NCI-H1930 (cell line): Measurements from ENCODE around the gene PRR19.

Experiments
- DNase-seq, 2 experiments: peaks; one replicate each; lab custom pipeline; 2025; lab: John Stamatoyannopoulos, UW

PRR19 gene

DNA sequence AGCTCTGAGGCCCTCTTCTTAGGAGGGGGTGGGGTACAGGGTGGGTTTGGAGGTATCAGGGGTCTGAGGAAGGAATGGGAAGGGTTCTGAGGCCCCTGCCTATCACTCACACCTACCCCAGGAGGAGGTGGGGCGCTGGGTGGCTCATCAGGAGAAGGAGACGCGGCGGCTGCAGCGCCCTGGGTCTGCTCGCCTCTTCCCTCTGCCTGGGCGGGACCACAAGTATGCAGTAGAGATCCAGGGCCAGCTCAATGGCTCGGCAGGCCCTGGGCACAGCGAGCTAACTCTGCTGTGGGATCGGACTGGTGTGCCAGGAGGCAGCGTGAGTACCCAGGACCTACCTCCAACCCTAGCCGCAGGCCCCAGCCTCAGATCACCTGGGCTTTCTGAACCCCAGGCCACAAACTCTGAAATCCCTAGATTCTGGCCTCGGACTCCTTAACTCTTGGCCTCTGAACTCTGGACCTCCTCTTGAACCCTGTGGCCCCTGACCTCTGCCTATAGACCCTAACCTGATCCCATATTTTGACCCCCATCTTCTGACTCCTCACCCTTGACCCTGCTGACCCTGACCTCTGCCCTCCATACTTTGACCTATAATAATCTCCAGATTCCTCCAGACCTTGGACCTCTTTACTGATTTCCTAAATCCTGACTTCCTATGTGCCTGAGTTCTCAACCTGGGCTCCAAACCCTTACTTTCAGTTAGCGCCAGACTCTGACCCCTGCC, 47.6 kb downstream of the PRR19 start:
- DNase-seq = no peak

DNA sequence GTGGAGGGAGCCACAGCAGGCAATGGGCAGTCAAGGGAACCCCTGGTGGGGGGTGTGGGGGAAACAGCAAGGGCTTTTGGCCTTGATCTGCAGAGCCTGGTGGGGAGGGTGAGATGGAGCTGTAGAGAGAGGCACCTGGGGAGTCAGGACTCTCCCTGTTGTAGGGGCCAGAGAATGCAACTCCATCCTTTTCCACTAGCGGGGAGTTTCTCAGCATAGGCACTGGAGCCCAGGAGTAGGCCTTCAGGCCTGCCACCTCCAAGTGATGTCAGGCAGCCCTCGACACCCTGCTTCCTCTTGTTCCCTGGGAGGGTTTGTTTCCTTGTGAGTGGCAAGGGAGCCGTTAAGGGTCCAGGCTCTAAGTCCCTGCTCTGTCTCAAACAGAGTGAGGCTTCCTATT, 48.5 kb downstream of the PRR19 start:
- DNase-seq = no peak

DNA sequence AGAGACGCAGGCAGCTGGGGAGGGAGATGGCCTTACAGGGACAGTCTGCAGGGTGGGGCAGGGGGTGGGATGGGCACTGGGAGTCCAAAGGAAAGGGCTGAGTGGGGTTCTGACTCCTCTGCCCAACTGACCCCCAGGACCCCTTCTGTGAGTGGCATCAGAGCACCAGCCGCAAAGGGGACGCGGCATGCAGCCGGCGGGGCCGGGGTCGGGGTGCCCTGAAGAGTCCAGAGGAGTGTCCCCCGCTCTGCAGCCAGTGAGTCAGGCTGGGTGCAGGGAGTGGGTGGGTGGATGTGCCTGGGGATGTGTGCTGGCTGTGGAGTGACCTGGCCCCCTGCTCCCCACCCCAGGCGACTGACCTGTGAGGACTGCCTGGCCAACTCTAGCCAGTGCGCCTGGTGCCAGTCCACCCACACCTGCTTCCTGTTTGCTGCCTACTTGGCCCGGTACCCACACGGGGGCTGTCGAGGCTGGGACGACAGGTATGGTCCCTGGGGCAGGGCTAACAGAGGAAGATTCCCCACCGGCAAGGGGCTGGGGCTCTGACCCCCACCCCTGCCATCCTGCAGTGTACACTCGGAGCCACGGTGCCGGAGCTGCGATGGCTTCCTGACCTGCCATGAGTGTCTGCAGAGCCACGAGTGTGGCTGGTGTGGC, 49.3 kb downstream of the PRR19 start:
- no peak for DNase-seq

DNA sequence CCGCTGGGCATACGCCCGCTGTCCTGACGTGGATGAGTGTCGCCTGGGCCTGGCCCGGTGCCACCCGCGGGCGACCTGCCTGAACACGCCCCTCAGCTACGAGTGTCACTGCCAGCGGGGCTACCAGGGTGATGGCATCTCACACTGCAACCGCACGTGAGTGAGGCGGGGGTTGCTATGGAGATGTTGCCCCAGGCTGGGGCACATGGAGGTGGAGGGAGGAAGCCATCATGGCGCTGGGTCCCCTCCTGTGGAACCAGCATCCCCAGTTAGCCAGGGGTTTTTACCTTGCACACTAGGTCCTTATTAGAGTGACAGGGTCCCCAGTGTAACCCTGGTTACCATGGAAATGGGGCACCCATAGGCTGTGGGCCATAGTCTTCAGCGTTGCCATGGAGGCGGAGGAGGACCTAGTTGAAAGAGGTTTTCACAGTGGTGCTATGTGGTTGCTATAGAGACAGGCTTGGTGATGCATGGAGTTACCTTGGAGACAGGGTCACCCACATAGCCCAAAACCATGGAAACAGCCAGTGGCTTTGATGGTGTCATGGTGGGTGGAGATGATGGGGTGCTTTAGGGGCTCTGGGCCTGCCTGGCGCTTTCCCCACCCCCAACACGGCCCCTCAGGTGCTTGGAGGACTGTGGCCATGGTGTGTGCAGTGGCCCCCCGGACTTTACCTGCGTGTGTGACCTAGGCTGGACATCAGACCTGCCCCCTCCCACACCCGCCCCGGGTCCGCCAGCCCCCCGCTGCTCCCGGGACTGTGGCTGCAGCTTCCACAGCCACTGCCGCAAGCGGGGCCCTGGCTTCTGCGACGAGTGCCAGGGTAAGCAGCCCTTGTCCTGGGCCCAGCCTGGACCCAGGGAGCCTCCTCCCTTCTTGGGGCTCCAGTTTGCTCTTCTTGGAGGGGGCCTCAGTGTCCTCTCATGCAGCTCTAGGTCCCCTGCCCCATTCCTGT, 50.6 kb downstream of the PRR19 start:
- DNase-seq = no peak

DNA sequence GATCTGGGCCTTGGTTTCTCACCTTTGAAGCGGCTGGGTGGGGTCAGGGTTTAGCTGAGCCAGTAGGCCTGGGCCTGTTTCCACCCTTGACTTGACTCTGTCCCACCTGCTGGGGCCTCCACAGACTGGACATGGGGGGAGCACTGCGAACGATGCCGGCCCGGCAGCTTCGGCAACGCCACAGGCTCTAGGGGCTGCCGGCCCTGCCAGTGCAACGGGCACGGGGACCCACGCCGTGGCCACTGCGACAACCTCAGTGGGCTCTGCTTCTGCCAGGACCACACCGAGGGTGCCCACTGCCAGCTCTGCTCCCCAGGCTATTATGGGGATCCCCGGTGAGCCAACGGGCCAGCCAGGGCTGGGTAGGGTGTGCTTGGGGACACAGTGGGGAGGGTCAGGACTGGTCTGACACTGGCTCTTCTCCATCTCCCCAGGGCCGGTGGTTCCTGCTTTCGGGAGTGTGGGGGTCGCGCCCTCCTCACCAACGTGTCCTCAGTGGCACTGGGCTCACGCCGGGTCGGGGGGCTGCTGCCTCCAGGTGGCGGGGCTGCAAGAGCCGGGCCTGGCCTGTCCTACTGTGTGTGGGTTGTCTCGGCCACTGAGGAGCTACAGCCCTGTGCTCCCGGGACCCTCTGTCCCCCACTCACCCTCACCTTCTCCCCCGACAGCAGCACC, 51.5 kb downstream of the PRR19 start:
- no peak for DNase-seq

DNA sequence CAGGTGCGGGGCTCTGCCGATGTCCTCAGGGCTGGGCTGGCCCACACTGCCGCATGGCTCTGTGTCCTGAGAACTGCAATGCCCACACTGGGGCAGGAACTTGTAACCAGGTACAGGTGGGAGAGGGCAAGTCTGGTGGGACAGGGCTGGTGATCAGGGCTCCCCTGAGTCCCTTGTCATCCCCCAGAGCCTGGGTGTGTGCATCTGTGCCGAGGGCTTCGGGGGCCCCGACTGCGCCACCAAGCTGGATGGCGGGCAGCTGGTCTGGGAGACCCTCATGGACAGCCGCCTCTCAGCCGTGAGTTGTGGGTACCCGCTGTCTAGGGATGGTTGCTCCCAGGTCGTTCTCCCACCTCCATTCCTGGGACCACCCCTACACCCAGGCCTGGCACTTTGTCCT, 54.0 kb downstream of the PRR19 start:
- no peak for DNase-seq

DNA sequence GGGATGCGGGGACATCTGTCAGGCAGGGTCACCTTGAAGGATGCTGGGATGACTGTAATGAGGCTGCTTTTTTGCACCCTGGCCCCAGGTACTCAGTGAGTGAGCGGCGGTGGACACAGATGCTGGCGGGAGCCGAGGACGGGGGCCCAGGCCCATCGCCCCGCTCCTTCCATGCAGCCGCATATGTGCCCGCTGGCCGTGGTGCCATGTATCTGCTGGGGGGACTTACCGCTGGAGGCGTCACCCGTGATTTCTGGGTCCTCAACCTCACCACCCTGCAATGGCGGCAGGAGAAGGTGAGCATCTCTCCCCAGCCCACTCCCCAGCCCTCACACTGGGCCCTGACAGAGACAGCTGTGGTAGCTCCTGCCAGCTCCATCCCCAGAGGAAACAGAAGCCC, 54.8 kb downstream of the PRR19 start:
- DNase-seq = no peak

DNA sequence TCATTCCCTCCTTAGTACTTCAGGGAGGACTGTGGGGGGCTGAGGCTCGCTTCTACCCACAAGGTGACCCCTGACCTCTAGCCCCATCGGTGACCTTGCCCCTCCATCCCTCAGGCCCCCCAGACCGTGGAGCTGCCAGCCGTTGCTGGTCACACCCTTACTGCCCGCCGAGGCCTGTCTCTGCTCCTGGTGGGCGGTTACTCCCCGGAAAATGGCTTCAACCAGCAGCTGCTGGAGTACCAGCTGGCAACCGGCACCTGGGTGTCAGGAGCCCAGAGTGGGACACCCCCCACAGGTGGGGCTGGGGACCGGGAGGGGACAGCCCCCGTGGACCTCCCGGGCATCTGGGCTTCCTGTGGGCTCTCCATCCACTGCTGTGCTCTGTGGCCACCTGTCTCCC, 55.4 kb downstream of the PRR19 start:
- no peak for DNase-seq
